ENCODE data around the gene RAC3.
A peak's percentile ranks its signal among the peaks of the same experiment; 100 is the strongest.

The RAC3 gene

GRCh38 chr17:82018989-82019689 lies 12.3 kb upstream of the RAC3 start:
- H3K36me3 ChIP-seq (ENCODE audit: control insufficient read depth in 1 of 2, insufficient read depth in 2 of 2, low read length in 2 of 2) = peaks cover 17 to 18% of the 10 kb centered on the region in 2 experiments
- H3K18ac ChIP-seq (ENCODE audit: low read length) = no peak overlapping the region
- no peak overlapping the region for H4K12ac ChIP-seq (ENCODE audit: low read depth, low read length)
- no peak overlapping the region for H2AK5ac ChIP-seq (ENCODE audit: low read length)
- no peak overlapping the region for H2BK120ac ChIP-seq (ENCODE audit: insufficient read depth, low read length, poor library complexity)
- no peaks in the 10 kb centered on the region for H3K27me3 ChIP-seq (ENCODE audit: insufficient read depth, low read length)
- H2BK12ac ChIP-seq (ENCODE audit: low read length) = no peak overlapping the region
- no peak overlapping the region for H2AFZ ChIP-seq (ENCODE audit: insufficient read depth, low read length, poor library complexity)
- H3K79me1 ChIP-seq (ENCODE audit: low read length) = peaks cover 6% of the 10 kb centered on the region
- H3K9me3 ChIP-seq (ENCODE audit: insufficient read depth, low read depth, low read length) = peaks cover 3% of the 10 kb centered on the region
- no peak overlapping the region for H3K4ac ChIP-seq (ENCODE audit: low read depth, low read length)
- H3K79me2 ChIP-seq (ENCODE audit: control insufficient read depth, insufficient read depth, low read length, poor library complexity) = peaks cover 8% of the 10 kb centered on the region
- no peak overlapping the region for H4K91ac ChIP-seq (ENCODE audit: low read depth, low read length)
- no peak overlapping the region for H2BK5ac ChIP-seq (ENCODE audit: low read depth, low read length, poor library complexity)
- H3K4me3 ChIP-seq (ENCODE audit: low read depth, low read length) = no peak overlapping the region
- no peak for DNase-seq
- H3K4me1 ChIP-seq (ENCODE audit: control insufficient read depth in 1 of 2, insufficient read depth in 2 of 2, low read length in 2 of 2) = peaks cover 15 to 16% of the 10 kb centered on the region in 2 experiments
- H3K27ac ChIP-seq (ENCODE audit: low read depth, low read length) = no peak overlapping the region
- H3K23ac ChIP-seq (ENCODE audit: low read length) = no peak overlapping the region
- H4K8ac ChIP-seq (ENCODE audit: low read depth, low read length) = no peak overlapping the region
- no peak overlapping the region for H3K9ac ChIP-seq (ENCODE audit: low read length)
- WGBS (ENCODE audit: extremely low coverage, insufficient coverage, insufficient read length) = no CpG with 5 or more reads among the region's 33 CpGs
- no peak overlapping the region for H3K14ac ChIP-seq (ENCODE audit: low read length)
- H3K4me2 ChIP-seq (ENCODE audit: low read length) = no peak overlapping the region

- no peak overlapping the region for H3K23ac ChIP-seq (ENCODE audit: low read length)
- H2BK12ac ChIP-seq (ENCODE audit: low read length) = no peak overlapping the region
- no peak overlapping the region for H4K12ac ChIP-seq (ENCODE audit: low read depth, low read length)
- H3K4me1 ChIP-seq (ENCODE audit: control insufficient read depth in 1 of 2, insufficient read depth in 2 of 2, low read length in 2 of 2) = peaks cover 18 to 19% of the 10 kb centered on the region in 2 experiments
- H3K79me2 ChIP-seq (ENCODE audit: control insufficient read depth, insufficient read depth, low read length, poor library complexity) = peaks cover 8% of the 10 kb centered on the region
- no peak overlapping the region for H2BK120ac ChIP-seq (ENCODE audit: insufficient read depth, low read length, poor library complexity)
- H3K27me3 ChIP-seq (ENCODE audit: insufficient read depth, low read length) = no peaks in the 10 kb centered on the region
- DNase-seq = peak in 1 of 2 donors; percentile 73
- H2AFZ ChIP-seq (ENCODE audit: insufficient read depth, low read length, poor library complexity) = no peak overlapping the region
- H2AK5ac ChIP-seq (ENCODE audit: low read length) = no peak overlapping the region
- H2BK5ac ChIP-seq (ENCODE audit: low read depth, low read length, poor library complexity) = no peak overlapping the region
- H4K91ac ChIP-seq (ENCODE audit: low read depth, low read length) = no peak overlapping the region
- no peak overlapping the region for H3K4me2 ChIP-seq (ENCODE audit: low read length)
- H3K14ac ChIP-seq (ENCODE audit: low read length) = no peak overlapping the region
- no peak overlapping the region for H4K8ac ChIP-seq (ENCODE audit: low read depth, low read length)
- no CpG with 5 or more reads among the region's 34 CpGs for WGBS (ENCODE audit: extremely low coverage, insufficient coverage, insufficient read length)
- H3K4ac ChIP-seq (ENCODE audit: low read depth, low read length) = no peak overlapping the region
- no peak overlapping the region for H3K9ac ChIP-seq (ENCODE audit: low read length)
- H3K4me3 ChIP-seq (ENCODE audit: low read depth, low read length) = peak overlapping the region; percentile 8
- H3K36me3 ChIP-seq (ENCODE audit: control insufficient read depth in 1 of 2, insufficient read depth in 2 of 2, low read length in 2 of 2) = peaks cover 14 to 18% of the 10 kb centered on the region in 2 experiments
- H3K18ac ChIP-seq (ENCODE audit: low read length) = no peak overlapping the region
- peaks cover 3% of the 10 kb centered on the region for H3K9me3 ChIP-seq (ENCODE audit: insufficient read depth, low read depth, low read length)
- no peak overlapping the region for H3K27ac ChIP-seq (ENCODE audit: low read depth, low read length)
- peaks cover 6% of the 10 kb centered on the region for H3K79me1 ChIP-seq (ENCODE audit: low read length)
Measured at GRCh38 chr17:82019690-82020571, 11.5 kb upstream of the RAC3 start.

GRCh38 chr17:82020572-82021106 lies 10.8 kb upstream of the RAC3 start:
- no peak overlapping the region for H3K9ac ChIP-seq (ENCODE audit: low read length)
- H3K4ac ChIP-seq (ENCODE audit: low read depth, low read length) = no peak overlapping the region
- H3K14ac ChIP-seq (ENCODE audit: low read length) = no peak overlapping the region
- H3K27me3 ChIP-seq (ENCODE audit: insufficient read depth, low read length) = no peaks in the 10 kb centered on the region
- H3K36me3 ChIP-seq (ENCODE audit: control insufficient read depth in 1 of 2, insufficient read depth in 2 of 2, low read length in 2 of 2) = peaks cover 14 to 18% of the 10 kb centered on the region in 2 experiments
- no peak overlapping the region for H2BK5ac ChIP-seq (ENCODE audit: low read depth, low read length, poor library complexity)
- H4K8ac ChIP-seq (ENCODE audit: low read depth, low read length) = no peak overlapping the region
- H2AK5ac ChIP-seq (ENCODE audit: low read length) = no peak overlapping the region
- no peak overlapping the region for H2BK120ac ChIP-seq (ENCODE audit: insufficient read depth, low read length, poor library complexity)
- no peak overlapping the region for H2AFZ ChIP-seq (ENCODE audit: insufficient read depth, low read length, poor library complexity)
- H3K79me2 ChIP-seq (ENCODE audit: control insufficient read depth, insufficient read depth, low read length, poor library complexity) = peaks cover 8% of the 10 kb centered on the region
- no CpG with 5 or more reads among the region's 14 CpGs for WGBS (ENCODE audit: extremely low coverage, insufficient coverage, insufficient read length)
- peaks cover 18 to 19% of the 10 kb centered on the region in 2 experiments for H3K4me1 ChIP-seq (ENCODE audit: control insufficient read depth in 1 of 2, insufficient read depth in 2 of 2, low read length in 2 of 2)
- no peak overlapping the region for H3K4me2 ChIP-seq (ENCODE audit: low read length)
- no peak overlapping the region for H3K18ac ChIP-seq (ENCODE audit: low read length)
- H3K79me1 ChIP-seq (ENCODE audit: low read length) = peaks cover 6% of the 10 kb centered on the region
- H2BK12ac ChIP-seq (ENCODE audit: low read length) = no peak overlapping the region
- no peak overlapping the region for H3K23ac ChIP-seq (ENCODE audit: low read length)
- H3K9me3 ChIP-seq (ENCODE audit: insufficient read depth, low read depth, low read length) = peaks cover 3% of the 10 kb centered on the region
- no peak for DNase-seq
- H4K91ac ChIP-seq (ENCODE audit: low read depth, low read length) = no peak overlapping the region
- no peak overlapping the region for H3K27ac ChIP-seq (ENCODE audit: low read depth, low read length)
- H3K4me3 ChIP-seq (ENCODE audit: low read depth, low read length) = no peak overlapping the region
- no peak overlapping the region for H4K12ac ChIP-seq (ENCODE audit: low read depth, low read length)

- H3K23ac ChIP-seq (ENCODE audit: low read length) = no peak overlapping the region
- H2AK5ac ChIP-seq (ENCODE audit: low read length) = no peak overlapping the region
- WGBS (ENCODE audit: extremely low coverage, insufficient coverage, insufficient read length) = no CpG with 5 or more reads among the region's 25 CpGs
- peaks cover 3% of the 10 kb centered on the region for H3K9me3 ChIP-seq (ENCODE audit: insufficient read depth, low read depth, low read length)
- no peak overlapping the region for H2BK5ac ChIP-seq (ENCODE audit: low read depth, low read length, poor library complexity)
- H3K79me1 ChIP-seq (ENCODE audit: low read length) = peaks cover 6% of the 10 kb centered on the region
- no peak overlapping the region for H4K91ac ChIP-seq (ENCODE audit: low read depth, low read length)
- H3K27me3 ChIP-seq (ENCODE audit: insufficient read depth, low read length) = no peaks in the 10 kb centered on the region
- no peak overlapping the region for H3K27ac ChIP-seq (ENCODE audit: low read depth, low read length)
- H3K79me2 ChIP-seq (ENCODE audit: control insufficient read depth, insufficient read depth, low read length, poor library complexity) = peaks cover 8% of the 10 kb centered on the region
- no peak overlapping the region for H2BK120ac ChIP-seq (ENCODE audit: insufficient read depth, low read length, poor library complexity)
- peaks cover 14 to 18% of the 10 kb centered on the region in 2 experiments for H3K36me3 ChIP-seq (ENCODE audit: control insufficient read depth in 1 of 2, insufficient read depth in 2 of 2, low read length in 2 of 2)
- DNase-seq = peak; percentile 93 to 94
- no peak overlapping the region for H2BK12ac ChIP-seq (ENCODE audit: low read length)
- peaks cover 18 to 19% of the 10 kb centered on the region in 2 experiments for H3K4me1 ChIP-seq (ENCODE audit: control insufficient read depth in 1 of 2, insufficient read depth in 2 of 2, low read length in 2 of 2)
- H3K14ac ChIP-seq (ENCODE audit: low read length) = no peak overlapping the region
- no peak overlapping the region for H3K4me3 ChIP-seq (ENCODE audit: low read depth, low read length)
- H3K4me2 ChIP-seq (ENCODE audit: low read length) = peak overlapping the region; percentile 89
- H4K8ac ChIP-seq (ENCODE audit: low read depth, low read length) = no peak overlapping the region
- H3K18ac ChIP-seq (ENCODE audit: low read length) = no peak overlapping the region
- H3K4ac ChIP-seq (ENCODE audit: low read depth, low read length) = no peak overlapping the region
- no peak overlapping the region for H2AFZ ChIP-seq (ENCODE audit: insufficient read depth, low read length, poor library complexity)
- no peak overlapping the region for H4K12ac ChIP-seq (ENCODE audit: low read depth, low read length)
- no peak overlapping the region for H3K9ac ChIP-seq (ENCODE audit: low read length)
Measured at GRCh38 chr17:82021107-82021899, 10.2 kb upstream of the RAC3 start.
